Body of pancreas (tissue), 4 donors: Measurements from ENCODE around the gene PSD2. TPM values are rescaled to one million over a fixed set of nuclear protein-coding genes. Genes with fewer than 3 reads are reported as not detected.

Source experiments
- ATAC-seq: fragments of 150-250 bp; one replicate; pipeline ENCODE4 v1.9.1; 2016
- DNase-seq, 4 donors: peaks; one replicate each; pipeline ENCODE4 v3.0.0-alpha.2; 2019
- H3K27ac ChIP-seq, 4 donors: fragments of 200-600 bp; sonication (generic); 1 replicate in 3 of 4; 2 replicates in 1 of 4; pipeline versions ENCODE4 v1.5.1 to v1.6.1; 2016 to 2019; ENCODE audit warnings: mild to moderate bottlenecking in 1 of 4, mixed read lengths in 1 of 4, moderate library complexity in 1 of 4
- H3K27me3 ChIP-seq, 2 donors: fragments of 200-600 bp; sonication (generic); one replicate each; pipeline ENCODE4 v1.6.0; 2016; ENCODE audit warnings: mild to moderate bottlenecking in 1 of 2
- H3K36me3 ChIP-seq, 2 donors: fragments of 200-600 bp; sonication (generic); replicated peaks in 1 of 2; 2 replicates each; pipeline ENCODE4 v1.5.1; 2016; ENCODE audit warnings: low read depth in 2 of 2; ENCODE audit not compliant: insufficient read depth in 1 of 2
- H3K4me1 ChIP-seq: fragments of 200-600 bp; sonication (generic); one replicate; pipeline ENCODE4 v1.6.0; 2016
- H3K4me3 ChIP-seq, 2 donors: fragments of 200-600 bp; sonication (generic); 1 replicate in 1 of 2; 2 replicates in 1 of 2; pipeline ENCODE4 v1.5.1; 2016 to 2019
- H3K9me3 ChIP-seq, 3 donors: fragments of 200-600 bp; sonication (generic); 1 replicate in 2 of 3; 2 replicates in 1 of 3; pipeline ENCODE4 v1.5.1; 2016
- CTCF ChIP-seq, 7 experiments: fragments of 450-650 bp in 4 of 7; fragments of 200-600 bp in 3 of 7; sonication (generic) in 3 of 7; IDR thresholded peaks; one replicate each; pipeline ENCODE4 v1.5.1; 2016 to 2019; ENCODE audit warnings: antibody characterized with exemption in 7 of 7
- POLR2A ChIP-seq, 3 donors: fragments of 450-650 bp; IDR thresholded peaks; one replicate each; pipeline ENCODE4 v1.6.1; 2016; ENCODE audit warnings: antibody characterized with exemption in 3 of 3, mild to moderate bottlenecking in 2 of 3
- WGBS, 2 donors: methylation state at CpG; one replicate each; pipeline ENCODE4 v1.1.5; 2017; 5-methylcytosine and 5-hydroxymethylcytosine counted together
- intact Hi-C: fragments of 100-400 bp; cut with DNase I; formaldehyde crosslinking; loops from one replicate; pipeline ENCODE4 v1.15.1; 2023
- total RNA-seq, 2 donors: library from RNA; depleted of rRNA; stranded (reverse); fragments of >200 nt; gene quantifications; one replicate each; pipeline ENCODE4 v1.1.0, GENCODE V29; 2016

The PSD2 gene
- total RNA-seq, 2 donors from 2014 or later: 0.52 TPM; not detected in 1

GRCh38 chr5:139839232-139839815, 43.7 kb downstream of the PSD2 start:
- Histone ChIP-seq H3K4me1 (no peaks in the 10 kb centered on the region), H3K4me3 (no peak overlapping the region), H3K27me3 (no peaks in the 10 kb centered on the region), H3K27ac (no peak overlapping the region), H3K36me3 (no peaks in the 10 kb centered on the region), H3K9me3 (no peaks in the 10 kb centered on the region)
- no peak for ATAC-seq
- WGBS, 2 donors: 91 to 92% methylated on average over 16 of the region's 16 CpGs
- no peak for DNase-seq
- intact Hi-C loops: no loop called here
- TF ChIP-seq CTCF (IDR thresholded peaks at IDR 0.05) (no peak), POLR2A (IDR thresholded peaks at IDR 0.05) (no peak)

GRCh38 chr5:139839918-139840317, 44.3 kb downstream of the PSD2 start:
- intact Hi-C loops: no loop called here
- ATAC-seq: no peak
- WGBS, 2 donors: 74 to 86% methylated on average over 1 to 8 of the region's 8 CpGs

GRCh38 chr5:139841549-139841948, 45.9 kb downstream of the PSD2 start:
- Histone ChIP-seq H3K9me3 (no peaks in the 10 kb centered on the region), H3K4me3 (no peak overlapping the region), H3K27me3 (no peaks in the 10 kb centered on the region), H3K4me1 (peaks cover 6% of the 10 kb centered on the region), H3K27ac (no peak overlapping the region), H3K36me3 (no peaks in the 10 kb centered on the region)
- 67 to 68% methylated on average over 4 of the region's 4 CpGs for WGBS, 2 donors
- intact Hi-C loops: no loop called here
- DNase-seq: no peak
- TF ChIP-seq POLR2A (IDR thresholded peaks at IDR 0.05) (no peak), CTCF (IDR thresholded peaks at IDR 0.05) (no peak)
- no peak for ATAC-seq

More at GRCh38 chr5:139839918-139840317, 44.3 kb downstream of the PSD2 start:
- Histone ChIP-seq H3K4me1 (no peaks in the 10 kb centered on the region), H3K4me3 (no peak overlapping the region), H3K9me3 (no peaks in the 10 kb centered on the region), H3K27ac (no peak overlapping the region), H3K27me3 (no peaks in the 10 kb centered on the region), H3K36me3 (no peaks in the 10 kb centered on the region)
- no peak for DNase-seq
- TF ChIP-seq CTCF (IDR thresholded peaks at IDR 0.05) (no peak), POLR2A (IDR thresholded peaks at IDR 0.05) (no peak)

- no peaks in the 10 kb centered on the region for H3K27me3 ChIP-seq
- no peak overlapping the region for H3K4me3 ChIP-seq
- TF ChIP-seq POLR2A (IDR thresholded peaks at IDR 0.05): no peak
- no peak for TF ChIP-seq CTCF (IDR thresholded peaks at IDR 0.05)
- peaks cover 12% of the 10 kb centered on the region for H3K4me1 ChIP-seq
- ATAC-seq (no peak), DNase-seq (no peak)
- H3K27ac ChIP-seq: no peak overlapping the region
- WGBS, 2 donors: 83 to 89% methylated on average over 7 of the region's 7 CpGs
- no peaks in the 10 kb centered on the region for H3K36me3 ChIP-seq
- no peaks in the 10 kb centered on the region for H3K9me3 ChIP-seq
- intact Hi-C loops: no loop called here
Measured at GRCh38 chr5:139842321-139842720, 46.7 kb downstream of the PSD2 start.

GRCh38 chr5:139843991-139844390, 48.4 kb downstream of the PSD2 start:
- Histone ChIP-seq H3K4me3 (no peak overlapping the region), H3K36me3 (no peaks in the 10 kb centered on the region), H3K27ac (no peak overlapping the region), H3K4me1 (peaks cover 12% of the 10 kb centered on the region), H3K9me3 (no peaks in the 10 kb centered on the region), H3K27me3 (no peaks in the 10 kb centered on the region)
- TF ChIP-seq CTCF (IDR thresholded peaks at IDR 0.05): no peak
- no peak for TF ChIP-seq POLR2A (IDR thresholded peaks at IDR 0.05)
- no peak for ATAC-seq
- intact Hi-C loops: no loop called here
- 47 to 49% methylated on average over 5 of the region's 5 CpGs for WGBS, 2 donors
- no peak for DNase-seq
